Transverse colon (tissue), 4 donors: ENCODE results near the gene ACTL6A.

ENCODE experiments used
- CTCF ChIP-seq, 5 experiments: fragments of 200-600 bp in 3 of 5; fragments of 450-650 bp in 2 of 5; sonication (generic) in 3 of 5; IDR thresholded peaks; 1 replicate in 2 of 5; 2 replicates in 3 of 5; pipeline ENCODE4 v1.5.1; 2016 to 2017; ENCODE audit warnings: antibody characterized with exemption in 5 of 5, inconsistent platforms in 3 of 5, mild to moderate bottlenecking in 2 of 5, moderate library complexity in 1 of 5
- EP300 ChIP-seq: sonication (generic); formaldehyde crosslinking; IDR thresholded peaks from one replicate; pipeline ENCODE4 v1.6.1; 2017; ENCODE audit warnings: antibody characterized with exemption, low read depth
- POLR2A ChIP-seq: fragments of 450-650 bp; IDR thresholded peaks from one replicate; pipeline ENCODE4 v1.6.1; 2016; ENCODE audit warnings: antibody characterized with exemption, mild to moderate bottlenecking, moderate library complexity
- POLR2AphosphoS5 ChIP-seq, 3 donors: sonication (generic); formaldehyde crosslinking; IDR thresholded peaks; one replicate each; pipeline ENCODE4 v1.6.1; 2016; ENCODE audit warnings: antibody characterized with exemption in 3 of 3

- TF ChIP-seq POLR2AphosphoS5 (IDR thresholded peaks at IDR 0.05) (peak; percentile 75 to 82 (median 80)), CTCF (IDR thresholded peaks at IDR 0.05) (no peak), POLR2A (peak; percentile 64), EP300 (no peak)
Measured at GRCh38 chr3:179562591-179563270, at the start of gene ACTL6A.
